MG63 (cell line): Measurements from ENCODE around the gene SLC4A2. TPM values are rescaled to one million over a fixed set of nuclear protein-coding genes. Genes with fewer than 3 reads are reported as not detected.
"Not testable (repeated sequence)": the region's sequence is repeated elsewhere in the genome, so short reads cannot be mapped to it uniquely, and the experiment has no call there.

Source experiments
- DNase-seq: peaks from one replicate; pipeline ENCODE4 v3.0.0-alpha.2; 2020
- H3K27me3 ChIP-seq: fragments of 250-450 bp; sonication (Bioruptor Pico); 2 replicates; pipeline ENCODE4 v1.5.1; 2020; ENCODE audit warnings: mild to moderate bottlenecking, moderate library complexity
- H3K36me3 ChIP-seq: fragments of 250-450 bp; sonication (Bioruptor Pico); 2 replicates; pipeline ENCODE4 v1.5.1; 2020; ENCODE audit warnings: mild to moderate bottlenecking, moderate library complexity
- H3K4me3 ChIP-seq: fragments of 250-450 bp; sonication (Bioruptor Pico); 2 replicates; pipeline ENCODE4 v1.5.1; 2020; ENCODE audit warnings: mild to moderate bottlenecking, moderate library complexity
- H3K9me3 ChIP-seq: fragments of 250-450 bp; sonication (Bioruptor Pico); 2 replicates; pipeline ENCODE4 v1.5.1; 2020; ENCODE audit warnings: mild to moderate bottlenecking, moderate library complexity
- total RNA-seq: library from RNA; depleted of rRNA; stranded (reverse); fragments of >200 nt; shearing (Covaris generic); gene quantifications from 2 replicates; pipeline ENCODE4 v1.2.3, GENCODE V29; 2014; ENCODE audit warnings: low replicate concordance

Gene SLC4A2
- total RNA-seq, 1 experiment from 2014 or later = 81.5 TPM

DNA sequence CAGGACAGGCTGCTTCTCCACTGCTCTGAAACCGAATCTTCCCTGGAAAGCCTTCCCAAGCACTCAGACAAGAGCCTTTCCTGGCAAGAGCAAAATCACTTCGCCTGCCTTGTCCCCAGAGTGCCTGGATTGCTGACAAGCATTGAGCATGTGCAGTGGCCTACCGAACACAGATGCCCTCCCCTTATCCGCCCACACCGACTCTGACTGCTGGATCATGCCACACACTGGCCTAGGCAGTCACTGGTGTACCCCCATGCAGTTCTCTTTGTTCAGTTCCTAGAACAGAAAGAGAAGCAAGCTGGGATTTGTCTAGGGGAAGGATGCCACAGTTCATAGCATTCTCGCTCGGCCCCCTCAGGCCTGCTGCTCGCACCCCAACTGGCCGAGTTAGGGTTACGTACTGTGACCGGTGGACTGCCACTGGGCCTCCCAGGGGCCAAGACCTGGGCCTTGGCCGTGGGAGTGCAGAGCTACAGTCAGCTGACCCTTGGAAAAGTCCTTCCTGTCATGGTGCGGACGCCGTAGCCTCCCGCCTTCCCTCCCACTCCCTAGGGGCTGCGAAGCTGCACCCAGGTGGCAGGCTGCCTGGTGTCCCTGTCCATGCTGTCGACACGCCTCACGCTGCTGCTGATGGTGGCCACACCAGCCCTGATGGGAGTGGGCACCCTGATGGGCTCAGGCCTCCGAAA lies 24.2 kb upstream of the SLC4A2 start:
- DNase-seq = no peak
- Histone ChIP-seq H3K9me3 (no peaks in the 10 kb centered on the region), H3K4me3 (no peak overlapping the region), H3K36me3 (peaks cover 2% of the 10 kb centered on the region), H3K27me3 (no peaks in the 10 kb centered on the region)

- no peaks in the 10 kb centered on the region for H3K9me3 ChIP-seq
- no peak for DNase-seq
- H3K36me3 ChIP-seq = peaks cover 2% of the 10 kb centered on the region
- no peaks in the 10 kb centered on the region for H3K27me3 ChIP-seq
- H3K4me3 ChIP-seq = no peak overlapping the region
These were observed 23.5 kb upstream of the SLC4A2 start for GRCh38 chr7:151035902-151036301.

DNA sequence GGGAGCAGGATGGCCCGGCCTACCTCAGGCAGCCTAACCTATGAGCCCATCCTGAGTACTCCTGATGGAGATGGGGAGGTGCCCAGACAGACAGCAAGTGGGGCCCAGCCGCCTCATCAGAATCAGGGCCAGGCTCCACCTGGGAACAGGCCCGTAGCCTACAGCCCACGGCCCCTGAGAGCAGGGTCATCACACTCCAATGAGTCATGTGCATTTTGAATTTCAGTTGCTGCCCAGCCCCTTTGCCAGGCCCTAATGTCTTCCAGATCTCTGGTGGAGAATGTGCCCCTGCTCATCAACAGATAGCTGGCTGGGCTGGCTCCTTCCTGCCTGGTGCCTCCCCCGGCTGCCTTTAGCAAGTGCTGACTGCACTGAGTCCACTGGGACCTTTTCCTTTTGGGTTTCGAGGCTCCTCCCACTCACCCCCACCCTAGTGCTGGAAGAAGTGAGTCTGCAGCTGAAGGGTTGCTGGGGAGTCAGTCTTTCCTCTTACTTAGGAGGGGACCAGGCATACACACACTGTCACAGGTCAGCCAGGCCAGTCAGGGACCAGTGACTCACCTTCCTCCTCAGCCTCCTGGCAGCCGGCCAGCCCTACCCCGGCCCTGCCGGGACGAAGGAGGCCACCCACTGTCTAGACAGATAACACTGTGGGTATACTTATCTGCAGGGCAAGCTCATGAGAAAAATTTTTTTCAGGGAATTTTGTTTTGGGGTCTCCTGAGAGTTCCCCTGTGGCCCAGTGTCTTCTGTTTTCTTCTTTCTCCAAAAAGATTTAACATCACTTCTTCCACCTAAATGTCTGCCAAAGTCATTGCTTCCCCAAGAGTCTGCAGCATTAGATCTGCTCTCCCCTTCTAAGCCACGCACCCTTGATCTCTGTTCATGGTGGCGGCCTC lies 20.2 kb upstream of the SLC4A2 start:
- Histone ChIP-seq H3K9me3 (no peaks in the 10 kb centered on the region), H3K27me3 (no peaks in the 10 kb centered on the region), H3K4me3 (no peak overlapping the region), H3K36me3 (no peaks in the 10 kb centered on the region; the same call in 1 of the 2 replicates)
- DNase-seq = peak; percentile 83

- no peak for DNase-seq
- Histone ChIP-seq H3K4me3 (no peak overlapping the region), H3K27me3 (no peaks in the 10 kb centered on the region), H3K36me3 (no peaks in the 10 kb centered on the region), H3K9me3 (no peaks in the 10 kb centered on the region)
These were observed 19.4 kb upstream of the SLC4A2 start for GRCh38 chr7:151039850-151040548.

- no peaks in the 10 kb centered on the region for H3K27me3 ChIP-seq
- no peaks in the 10 kb centered on the region for H3K9me3 ChIP-seq
- no peak overlapping the region for H3K4me3 ChIP-seq
- no peak for DNase-seq
- no peaks in the 10 kb centered on the region for H3K36me3 ChIP-seq
These were observed 18.6 kb upstream of the SLC4A2 start for GRCh38 chr7:151040616-151041375.

DNA sequence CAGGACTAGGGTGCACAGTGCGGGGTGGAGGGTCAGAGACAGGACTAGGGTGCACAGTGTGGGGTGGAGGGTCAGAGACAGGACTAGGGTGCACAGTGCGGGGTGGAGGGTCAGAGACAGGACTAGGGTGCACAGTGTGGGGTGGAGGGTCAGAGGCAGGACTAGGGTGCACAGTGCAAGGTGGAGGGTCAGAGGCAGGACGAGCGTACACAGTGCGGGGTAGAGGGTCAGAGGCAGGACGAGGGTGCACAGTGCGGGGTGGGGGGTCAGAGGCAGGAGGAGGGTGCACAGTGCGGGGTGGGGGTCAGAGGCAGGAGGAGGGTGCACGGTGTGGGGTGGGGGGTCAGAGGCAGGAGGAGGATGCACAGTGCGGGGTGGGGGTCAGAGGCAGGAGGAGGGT lies 15.9 kb upstream of the SLC4A2 start:
- H3K27me3 ChIP-seq, H3K36me3 ChIP-seq, H3K9me3 ChIP-seq, DNase-seq, H3K4me3 ChIP-seq: not testable (repeated sequence)

GRCh38 chr7:151043959-151044358 lies 15.4 kb upstream of the SLC4A2 start:
- Histone ChIP-seq H3K27me3 (no peaks in the 10 kb centered on the region), H3K36me3 (no peaks in the 10 kb centered on the region), H3K4me3 (no peak overlapping the region), H3K9me3 (no peaks in the 10 kb centered on the region)
- DNase-seq = no peak

GRCh38 chr7:151045262-151045661 lies 14.1 kb upstream of the SLC4A2 start:
- Histone ChIP-seq H3K9me3 (no peaks in the 10 kb centered on the region), H3K27me3 (no peaks in the 10 kb centered on the region), H3K36me3 (no peaks in the 10 kb centered on the region), H3K4me3 (no peak overlapping the region)
- no peak for DNase-seq

- no peaks in the 10 kb centered on the region for H3K9me3 ChIP-seq
These were observed 13.4 kb upstream of the SLC4A2 start for GRCh38 chr7:151045967-151046366.

DNA sequence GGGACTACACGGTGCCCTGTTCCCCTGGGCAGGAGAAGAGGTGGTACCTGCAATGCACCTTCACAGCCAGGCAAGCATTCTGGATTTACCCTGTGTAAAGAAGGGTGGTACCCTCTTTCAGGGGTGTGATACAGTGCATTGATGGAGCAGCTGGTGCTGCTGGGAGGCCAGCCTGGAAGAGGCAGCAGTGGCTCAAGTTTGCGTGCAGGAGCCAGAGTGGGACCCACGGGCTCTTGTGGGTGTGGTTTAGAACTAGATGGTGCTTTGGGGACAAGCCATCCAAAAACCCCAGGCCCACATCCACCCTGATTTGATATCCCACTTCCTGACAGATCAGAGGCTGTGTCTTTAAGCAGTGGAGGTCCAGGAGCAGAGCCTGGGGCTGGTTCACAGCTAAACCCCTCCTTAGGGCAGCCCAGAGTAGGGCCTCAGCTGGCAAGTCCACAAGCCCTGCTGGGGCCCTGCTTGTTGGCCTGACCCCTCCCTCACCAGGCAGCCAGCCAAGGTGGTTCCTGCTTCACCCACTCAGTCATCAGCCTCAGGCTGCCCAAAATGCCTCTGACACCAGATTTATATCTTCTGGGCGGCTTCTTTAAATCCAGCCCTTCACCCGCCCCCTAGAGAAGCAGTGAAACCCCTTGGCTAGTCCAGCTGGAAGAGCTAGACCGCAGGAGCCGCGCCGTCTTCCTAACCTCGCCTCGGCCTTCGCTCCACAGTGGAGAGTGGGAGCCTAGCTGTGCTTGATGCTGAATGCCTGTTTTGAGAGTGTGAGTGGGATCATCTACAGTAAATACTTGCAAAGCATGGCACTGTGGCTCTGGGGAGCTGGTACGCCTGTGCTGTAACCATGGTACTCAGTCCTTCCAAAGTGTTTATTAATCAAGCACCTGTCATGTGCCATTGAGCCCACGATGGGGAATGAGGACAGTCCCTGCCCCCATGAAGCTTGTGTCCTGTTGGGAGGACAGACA lies 12.5 kb upstream of the SLC4A2 start:
- H3K27me3 ChIP-seq = no peaks in the 10 kb centered on the region

More at GRCh38 chr7:151045967-151046366, 13.4 kb upstream of the SLC4A2 start:
- H3K36me3 ChIP-seq = no peaks in the 10 kb centered on the region
- no peak for DNase-seq
- H3K27me3 ChIP-seq = no peaks in the 10 kb centered on the region
- no peak overlapping the region for H3K4me3 ChIP-seq

GRCh38 chr7:151047976-151048815 lies 11.2 kb upstream of the SLC4A2 start, which contains the start of gene ASIC3:
ASIC3 (plus strand) TSS chr7:151048531; CDS start chr7:151048886, 355 bp downstream.
- Histone ChIP-seq H3K36me3 (no peaks in the 10 kb centered on the region), H3K9me3 (no peaks in the 10 kb centered on the region), H3K4me3 (no peak within 1 kb of the TSS), H3K27me3 (no peaks in the 10 kb centered on the region)
- no peak for DNase-seq

More for the DNA sequence above, 12.5 kb upstream of the SLC4A2 start:
- Histone ChIP-seq H3K9me3 (no peaks in the 10 kb centered on the region), H3K4me3 (no peak overlapping the region), H3K36me3 (no peaks in the 10 kb centered on the region)
- peak; percentile 83 for DNase-seq

DNA sequence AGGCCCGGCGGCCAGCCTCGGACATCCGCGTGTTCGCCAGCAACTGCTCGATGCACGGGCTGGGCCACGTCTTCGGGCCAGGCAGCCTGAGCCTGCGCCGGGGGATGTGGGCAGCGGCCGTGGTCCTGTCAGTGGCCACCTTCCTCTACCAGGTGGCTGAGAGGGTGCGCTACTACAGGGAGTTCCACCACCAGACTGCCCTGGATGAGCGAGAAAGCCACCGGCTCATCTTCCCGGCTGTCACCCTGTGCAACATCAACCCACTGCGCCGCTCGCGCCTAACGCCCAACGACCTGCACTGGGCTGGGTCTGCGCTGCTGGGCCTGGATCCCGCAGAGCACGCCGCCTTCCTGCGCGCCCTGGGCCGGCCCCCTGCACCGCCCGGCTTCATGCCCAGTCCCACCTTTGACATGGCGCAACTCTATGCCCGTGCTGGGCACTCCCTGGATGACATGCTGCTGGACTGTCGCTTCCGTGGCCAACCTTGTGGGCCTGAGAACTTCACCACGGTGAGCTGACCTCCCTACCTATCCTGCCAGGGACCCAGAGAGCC lies 10.4 kb upstream of the SLC4A2 start:
- no peak overlapping the region for H3K4me3 ChIP-seq
- H3K9me3 ChIP-seq = no peaks in the 10 kb centered on the region
- H3K36me3 ChIP-seq = no peaks in the 10 kb centered on the region
- no peak for DNase-seq
- H3K27me3 ChIP-seq = no peaks in the 10 kb centered on the region

GRCh38 chr7:151051108-151051507 lies 8.3 kb upstream of the SLC4A2 start:
- Histone ChIP-seq H3K27me3 (no peaks in the 10 kb centered on the region), H3K9me3 (no peaks in the 10 kb centered on the region), H3K4me3 (no peak overlapping the region), H3K36me3 (no peaks in the 10 kb centered on the region)
- no peak for DNase-seq

DNA sequence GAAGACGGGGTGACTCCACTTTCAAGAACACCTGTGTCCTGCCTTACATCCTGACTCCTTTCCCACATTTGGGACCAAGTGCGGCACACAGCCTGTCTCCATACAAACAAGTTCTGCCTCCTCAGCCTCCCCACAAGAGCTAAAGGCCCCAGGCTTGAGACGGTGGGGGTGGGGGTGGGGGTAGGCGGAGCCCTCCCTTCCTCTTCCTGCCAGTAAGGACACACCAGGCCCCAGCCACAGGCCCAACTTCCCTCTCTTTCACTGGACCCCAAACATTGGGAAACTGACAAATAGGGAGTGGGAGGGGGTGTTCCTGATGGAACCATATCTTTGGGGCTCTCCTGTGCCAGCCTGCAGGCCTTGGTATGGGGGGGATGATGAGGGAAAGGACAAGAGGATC lies 6.3 kb upstream of the SLC4A2 start:
- DNase-seq = no peak
- no peaks in the 10 kb centered on the region for H3K27me3 ChIP-seq
- no peaks in the 10 kb centered on the region for H3K9me3 ChIP-seq
- no peak overlapping the region for H3K4me3 ChIP-seq
- no peaks in the 10 kb centered on the region for H3K36me3 ChIP-seq
